PC-9 (cell line): Measurements from ENCODE around the gene SCART1. TPM values are rescaled to one million over a fixed set of nuclear protein-coding genes. Genes with fewer than 3 reads are reported as not detected.
"Not testable (repeated sequence)": the region's sequence is repeated elsewhere in the genome, so short reads cannot be mapped to it uniquely, and the experiment has no call there.

Experiments used
- BruUV-seq: library from RNA; stranded (reverse); fragments of 400-500 nt; replicated peaks from 2 replicates; lab custom pipeline; 2021; lab: Mats Ljungman, UMichigan
- CTCF ChIA-PET: fragments of 300-600 bp; sonication (Branson Sonifier 250); formaldehyde crosslinking; loops from one replicate; lab custom pipeline; 2022; ENCODE audit warnings: antibody characterized with exemption; lab: Charles Lee
- POLR2A ChIA-PET: fragments of 300-600 bp; sonication (Branson Sonifier 250); formaldehyde crosslinking; loops from one replicate; lab custom pipeline; 2022; ENCODE audit warnings: antibody characterized with exemption; ENCODE audit not compliant: unreplicated experiment; lab: Charles Lee
- DNase-seq, 2 experiments: peaks; one replicate each; pipeline versions ENCODE4 v3.0.0 to v3.0.0-alpha.2; 2015 to 2022; ENCODE audit warnings: mixed read lengths in 1 of 2
- H2AFZ ChIP-seq: fragments of 200-600 bp; sonication (generic); 2 replicates; pipeline ENCODE4 v1.8.1; 2017; ENCODE audit warnings: antibody characterized with exemption
- H3F3A ChIP-seq: fragments of 200-600 bp; sonication (generic); 2 replicates; pipeline ENCODE4 v1.8.1; 2017; ENCODE audit warnings: antibody characterized with exemption, mild to moderate bottlenecking, low read depth; ENCODE audit not compliant: insufficient read depth
- H3K27ac ChIP-seq: fragments of 200-600 bp; sonication (generic); 2 replicates; pipeline ENCODE4 v1.6.1; 2016; ENCODE audit warnings: mixed run types
- H3K27me3 ChIP-seq: fragments of 200-600 bp; sonication (generic); 2 replicates; pipeline ENCODE4 v1.6.1; 2016; ENCODE audit warnings: low read depth, mixed run types; ENCODE audit not compliant: insufficient read depth
- H3K36me3 ChIP-seq: fragments of 200-600 bp; sonication (generic); 2 replicates; pipeline ENCODE4 v1.6.1; 2016; ENCODE audit warnings: low read depth, mixed run types
- H3K4me1 ChIP-seq: fragments of 200-600 bp; sonication (generic); replicated peaks from 2 replicates; pipeline ENCODE4 v1.6.1; 2016; ENCODE audit warnings: mixed run types; ENCODE audit not compliant: insufficient read depth
- H3K4me2 ChIP-seq: fragments of 200-600 bp; sonication (generic); 2 replicates; pipeline ENCODE4 v1.6.1; 2017; ENCODE audit warnings: mixed run types
- H3K4me3 ChIP-seq: fragments of 200-600 bp; sonication (generic); 2 replicates; pipeline ENCODE4 v1.6.1; 2016; ENCODE audit warnings: mixed run types
- H3K79me2 ChIP-seq: fragments of 200-600 bp; sonication (generic); 2 replicates; pipeline ENCODE4 v1.6.1; 2017; ENCODE audit warnings: low read depth, mixed run types
- H3K9me2 ChIP-seq: fragments of 200-600 bp; sonication (generic); 2 replicates; pipeline ENCODE4 v1.8.1; 2017; ENCODE audit warnings: mild to moderate bottlenecking; ENCODE audit not compliant: insufficient read depth
- H3K9me3 ChIP-seq: fragments of 200-600 bp; sonication (generic); 2 replicates; pipeline ENCODE4 v1.8.1; 2016; ENCODE audit warnings: low read depth; ENCODE audit not compliant: insufficient read depth
- H4K20me1 ChIP-seq: fragments of 200-600 bp; sonication (generic); 2 replicates; pipeline ENCODE4 v1.8.1; 2017; ENCODE audit not compliant: insufficient read depth
- CTCF ChIP-seq: fragments of 200-600 bp; sonication (generic); conservative IDR thresholded peaks from 2 replicates; pipeline ENCODE4 v1.6.1; 2017; ENCODE audit warnings: mixed run types, antibody characterized with exemption, mild to moderate bottlenecking, moderate library complexity
- EZH2 ChIP-seq: fragments of 200-600 bp; sonication (generic); IDR thresholded peaks from 2 replicates; pipeline ENCODE4 v1.8.0; 2017; ENCODE audit warnings: antibody characterized with exemption, low read depth
- intact Hi-C: fragments of 100-400 bp; cut with micrococcal nuclease; formaldehyde crosslinking; loops from one replicate; pipeline ENCODE4 v1.10.0; 2022; ENCODE audit not compliant: unreplicated experiment
- total RNA-seq: library from RNA; stranded (reverse); gene quantifications from 2 replicates; pipeline ENCODE4 v1.2.3, GENCODE V29; 2021

Gene SCART1
- total RNA-seq, 1 experiment from 2014 or later: 1.0 TPM

GRCh38 chr10:133497363-133497762 is 43.6 kb downstream of the SCART1 start:
- intact Hi-C loops, H3K79me2 ChIP-seq, H3K27me3 ChIP-seq, DNase-seq, POLR2A ChIA-PET, H3K4me3 ChIP-seq, CTCF ChIA-PET, BruUV-seq, H3K9me3 ChIP-seq, H2AFZ ChIP-seq, H3K36me3 ChIP-seq, H3F3A ChIP-seq, H3K9me2 ChIP-seq, H4K20me1 ChIP-seq, H3K4me2 ChIP-seq, H3K27ac ChIP-seq, H3K4me1 ChIP-seq: not testable (repeated sequence)
- peak; percentile 56 for TF ChIP-seq CTCF

- H3K9me3 ChIP-seq, H3F3A ChIP-seq, BruUV-seq, H3K27ac ChIP-seq, H3K79me2 ChIP-seq, intact Hi-C loops, H2AFZ ChIP-seq, H4K20me1 ChIP-seq, H3K4me1 ChIP-seq, CTCF ChIA-PET, H3K36me3 ChIP-seq, H3K4me2 ChIP-seq, H3K27me3 ChIP-seq, DNase-seq, H3K9me2 ChIP-seq, H3K4me3 ChIP-seq, POLR2A ChIA-PET: not testable (repeated sequence)
These were observed 45.4 kb downstream of the SCART1 start for GRCh38 chr10:133499176-133499575.

DNA sequence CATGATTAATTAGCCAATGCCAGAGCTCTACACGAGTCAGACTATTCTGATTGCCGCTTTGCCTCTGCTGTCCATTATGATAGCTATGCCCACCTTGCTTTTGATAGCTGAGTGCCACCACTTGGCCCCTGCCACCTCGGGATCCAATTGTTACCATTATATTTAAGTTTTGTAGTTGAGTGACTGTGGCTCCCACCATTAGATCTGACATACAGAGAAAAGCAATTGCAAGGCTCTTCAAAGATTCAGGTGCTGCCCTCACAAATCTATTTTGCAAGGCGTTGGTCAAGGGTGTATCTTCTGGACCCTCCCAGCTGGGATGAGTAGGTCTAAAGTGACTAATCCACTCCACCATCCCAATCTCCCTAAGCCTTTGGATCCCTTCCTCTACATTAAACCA is 47.2 kb downstream of the SCART1 start:
- intact Hi-C loops, H3K79me2 ChIP-seq, H3K36me3 ChIP-seq, POLR2A ChIA-PET, H4K20me1 ChIP-seq, BruUV-seq, CTCF ChIA-PET, H3F3A ChIP-seq, DNase-seq, H3K27me3 ChIP-seq, H3K9me3 ChIP-seq, H2AFZ ChIP-seq, H3K4me2 ChIP-seq, H3K9me2 ChIP-seq, H3K4me3 ChIP-seq, H3K4me1 ChIP-seq, H3K27ac ChIP-seq: not testable (repeated sequence)

- no peak overlapping the region for H2AFZ ChIP-seq
- H4K20me1 ChIP-seq: no peaks in the 10 kb centered on the region
- ChIA-PET CTCF (no interaction called here), POLR2A (no interaction called here)
- H3K9me2 ChIP-seq: no peaks in the 10 kb centered on the region
- TF ChIP-seq EZH2 (no peak), CTCF (no peak)
- no peak for DNase-seq
- H3K4me1 ChIP-seq: no peaks in the 10 kb centered on the region
- intact Hi-C loops: no loop called here
- no peak overlapping the region for H3K4me2 ChIP-seq
- H3K4me3 ChIP-seq: no peak overlapping the region
- BruUV-seq: no TSS peak
- no peaks in the 10 kb centered on the region for H3K36me3 ChIP-seq
- H3K9me3 ChIP-seq: no peaks in the 10 kb centered on the region
- peaks cover 4% of the 10 kb centered on the region; the same call in 1 of the 2 replicates for H3K27me3 ChIP-seq
- no peak overlapping the region for H3K27ac ChIP-seq
- H3K79me2 ChIP-seq: no peaks in the 10 kb centered on the region
- H3F3A ChIP-seq: no peaks in the 10 kb centered on the region
These were observed 56.0 kb downstream of the SCART1 start for GRCh38 chr10:133509700-133510099.
